Measurements from ENCODE around the gene CLRN2.

The CLRN2 gene

DNA sequence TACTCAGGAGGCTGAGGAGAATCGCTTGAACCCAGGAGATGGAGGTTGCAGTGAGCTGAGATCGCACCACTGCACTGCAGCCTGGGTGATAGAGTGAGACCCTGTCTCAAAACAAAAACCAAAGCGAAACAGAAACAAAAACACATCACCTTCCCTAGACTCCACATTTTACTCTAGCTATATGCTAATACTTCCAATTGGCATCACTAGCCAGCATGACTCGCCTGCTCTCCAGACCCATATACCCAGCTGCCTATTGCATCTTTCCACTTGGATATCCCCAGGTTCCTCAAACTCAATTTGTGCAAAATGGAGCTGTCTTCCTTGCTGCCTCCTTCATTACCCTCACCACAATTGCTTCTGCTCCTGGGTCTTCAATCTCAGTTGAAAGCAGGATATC is 39.6 kb downstream of the CLRN2 start:
- TF ChIP-seq, protein P1, sequence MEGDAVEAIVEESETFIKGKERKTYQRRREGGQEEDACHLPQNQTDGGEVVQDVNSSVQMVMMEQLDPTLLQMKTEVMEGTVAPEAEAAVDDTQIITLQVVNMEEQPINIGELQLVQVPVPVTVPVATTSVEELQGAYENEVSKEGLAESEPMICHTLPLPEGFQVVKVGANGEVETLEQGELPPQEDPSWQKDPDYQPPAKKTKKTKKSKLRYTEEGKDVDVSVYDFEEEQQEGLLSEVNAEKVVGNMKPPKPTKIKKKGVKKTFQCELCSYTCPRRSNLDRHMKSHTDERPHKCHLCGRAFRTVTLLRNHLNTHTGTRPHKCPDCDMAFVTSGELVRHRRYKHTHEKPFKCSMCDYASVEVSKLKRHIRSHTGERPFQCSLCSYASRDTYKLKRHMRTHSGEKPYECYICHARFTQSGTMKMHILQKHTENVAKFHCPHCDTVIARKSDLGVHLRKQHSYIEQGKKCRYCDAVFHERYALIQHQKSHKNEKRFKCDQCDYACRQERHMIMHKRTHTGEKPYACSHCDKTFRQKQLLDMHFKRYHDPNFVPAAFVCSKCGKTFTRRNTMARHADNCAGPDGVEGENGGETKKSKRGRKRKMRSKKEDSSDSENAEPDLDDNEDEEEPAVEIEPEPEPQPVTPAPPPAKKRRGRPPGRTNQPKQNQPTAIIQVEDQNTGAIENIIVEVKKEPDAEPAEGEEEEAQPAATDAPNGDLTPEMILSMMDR (IDR thresholded peaks at IDR 0.05; ENCODE audit: borderline replicate concordance, insufficient read depth, low read depth, low read length), result no peak
- H3K4me3 ChIP-seq (ENCODE audit: low read depth, low read length), result no peak overlapping the region

DNA sequence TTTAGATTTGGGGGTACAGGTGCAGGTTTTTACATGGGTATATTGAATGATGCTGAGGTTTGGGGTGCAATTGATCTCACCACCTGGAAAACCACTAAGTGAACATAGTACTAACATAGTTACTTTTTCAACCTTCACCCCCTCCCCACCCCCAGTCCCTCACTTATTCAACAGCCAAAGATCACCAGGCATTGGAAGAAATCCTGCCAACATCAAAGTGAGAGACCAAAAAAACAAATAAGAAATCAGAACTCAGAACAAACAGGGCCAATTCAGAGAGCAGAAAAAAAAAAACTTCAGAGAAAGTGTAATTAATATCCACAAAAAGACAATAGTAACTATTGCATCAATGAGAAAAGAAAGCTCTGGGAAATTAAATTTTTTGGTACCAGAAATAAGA is 41.5 kb downstream of the CLRN2 start:
- TF ChIP-seq, protein P1 (IDR thresholded peaks at IDR 0.05; ENCODE audit: borderline replicate concordance, insufficient read depth, low read depth, low read length), result no peak
- H3K4me3 ChIP-seq (ENCODE audit: low read depth, low read length), result no peak overlapping the region

DNA sequence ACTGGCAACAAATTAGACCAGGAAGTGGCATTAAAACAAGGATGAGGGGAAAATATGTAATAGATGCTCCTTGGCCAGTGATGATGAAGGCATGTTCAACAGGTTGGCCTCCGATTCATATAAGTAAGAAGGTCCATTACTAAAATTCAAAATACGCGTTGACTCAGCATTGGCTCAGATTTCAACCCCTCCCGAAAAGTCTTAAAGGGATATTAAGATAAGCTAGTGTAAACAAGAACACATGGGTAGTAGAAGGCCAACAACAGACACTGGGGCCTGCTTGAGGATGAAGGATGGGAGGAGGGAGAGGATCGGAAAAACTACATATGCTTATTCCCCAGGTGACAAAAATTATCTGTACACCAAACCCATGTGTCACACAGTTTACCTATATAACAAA is 42.9 kb downstream of the CLRN2 start:
- TF ChIP-seq, protein P1 (IDR thresholded peaks at IDR 0.05; ENCODE audit: borderline replicate concordance, insufficient read depth, low read depth, low read length), result no peak
- H3K4me3 ChIP-seq (ENCODE audit: low read depth, low read length), result no peak overlapping the region

DNA sequence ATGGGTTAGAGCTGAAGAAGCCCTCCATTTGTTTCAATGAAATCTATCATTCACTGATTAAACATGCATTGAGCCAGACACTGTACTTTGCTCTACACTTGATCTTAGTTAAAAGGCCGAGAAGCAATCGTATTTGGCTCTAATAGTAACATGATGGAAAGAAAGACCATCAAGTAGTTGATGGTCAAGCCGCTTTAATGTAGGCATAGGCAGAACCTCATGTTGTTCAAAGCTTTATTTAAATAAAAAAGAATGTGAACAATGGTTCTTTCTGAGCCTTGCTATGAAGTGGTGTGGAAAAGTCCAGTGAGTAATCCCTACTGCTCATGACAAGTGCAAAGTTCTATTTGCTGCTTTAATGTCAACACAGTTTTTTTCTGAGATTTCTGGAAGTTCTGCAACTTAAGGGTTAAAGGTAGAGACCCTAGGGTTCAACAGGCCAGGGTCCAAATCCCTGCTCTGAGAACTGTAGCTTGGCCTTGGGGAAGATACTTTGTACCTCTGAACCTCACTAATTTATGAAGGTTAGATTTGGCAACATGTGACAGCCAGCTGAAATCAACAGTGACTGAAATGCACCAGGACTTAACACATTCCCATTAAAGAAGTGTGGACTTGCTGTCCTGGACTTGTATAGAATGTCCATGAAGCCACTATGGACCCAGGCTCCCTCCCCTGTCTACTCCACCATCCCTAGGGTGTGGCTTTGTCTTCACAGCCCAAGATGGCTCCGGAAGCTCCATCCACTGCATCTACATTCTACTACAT is 44.2 kb downstream of the CLRN2 start:
- H3K4me3 ChIP-seq (ENCODE audit: low read depth, low read length), result no peak overlapping the region

DNA sequence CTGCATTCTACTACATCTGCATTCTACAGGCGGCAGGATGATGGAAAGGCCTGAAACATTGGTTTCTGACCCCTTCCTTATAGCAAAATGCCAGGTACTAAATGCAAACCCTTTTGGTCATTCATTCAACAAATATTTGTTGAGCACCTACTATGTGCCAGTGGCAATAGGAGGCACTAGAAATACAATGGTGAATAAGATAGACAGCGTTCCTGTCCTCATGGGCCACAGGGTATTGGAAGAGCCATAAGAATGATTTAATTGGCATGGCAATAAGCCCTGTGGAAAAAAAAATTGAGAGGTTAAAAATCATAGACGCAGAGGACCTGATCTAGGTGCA is 44.7 kb downstream of the CLRN2 start:
- TF ChIP-seq, protein P1 (IDR thresholded peaks at IDR 0.05; ENCODE audit: borderline replicate concordance, insufficient read depth, low read depth, low read length), result no peak
- H3K4me3 ChIP-seq (ENCODE audit: low read depth, low read length), result no peak overlapping the region

More for the DNA sequence above, 44.2 kb downstream of the CLRN2 start:
- TF ChIP-seq, protein P1 (IDR thresholded peaks at IDR 0.05; ENCODE audit: borderline replicate concordance, insufficient read depth, low read depth, low read length), result no peak

DNA sequence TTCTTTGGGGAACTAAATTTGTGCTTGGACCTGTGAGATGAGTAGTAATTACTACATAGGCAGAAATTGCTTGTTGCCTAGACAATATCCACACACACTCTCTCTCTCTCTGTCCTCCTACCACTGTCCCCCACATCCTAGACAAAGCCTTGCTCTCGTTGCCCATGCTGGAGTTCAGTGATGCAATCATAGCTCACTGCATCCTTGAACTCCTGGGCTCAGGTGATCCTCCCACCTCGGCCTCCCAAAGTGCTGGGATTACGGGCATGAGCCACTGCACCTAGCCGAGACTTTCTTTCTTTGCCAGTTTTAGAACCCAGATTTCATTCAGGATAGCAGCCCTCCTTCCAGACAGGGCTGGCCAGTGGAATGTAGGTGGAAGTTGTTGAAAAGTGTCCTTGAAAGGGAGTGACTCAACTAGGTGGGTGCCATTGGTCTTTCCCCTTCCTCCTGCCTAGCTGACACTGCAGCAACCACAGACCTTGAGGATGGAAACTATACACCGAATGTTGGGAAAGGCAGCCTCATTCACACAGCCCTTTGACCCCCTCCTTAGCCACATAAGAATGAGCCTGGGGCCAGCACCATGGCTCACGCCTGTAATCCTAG is 45.2 kb downstream of the CLRN2 start:
- H3K4me3 ChIP-seq (ENCODE audit: low read depth, low read length), result no peak overlapping the region
- TF ChIP-seq, protein P1 (IDR thresholded peaks at IDR 0.05; ENCODE audit: borderline replicate concordance, insufficient read depth, low read depth, low read length), result no peak

All from GM12875 (cell line).